IPS-NIHi7 (cell line): ENCODE results near the gene SLC49A4.

ENCODE experiments used
- DNase-seq: peaks from one replicate; pipeline ENCODE4 v3.0.0; 2012; ENCODE audit warnings: mixed read lengths; ENCODE audit errors: extremely low spot score

SLC49A4 gene

DNA sequence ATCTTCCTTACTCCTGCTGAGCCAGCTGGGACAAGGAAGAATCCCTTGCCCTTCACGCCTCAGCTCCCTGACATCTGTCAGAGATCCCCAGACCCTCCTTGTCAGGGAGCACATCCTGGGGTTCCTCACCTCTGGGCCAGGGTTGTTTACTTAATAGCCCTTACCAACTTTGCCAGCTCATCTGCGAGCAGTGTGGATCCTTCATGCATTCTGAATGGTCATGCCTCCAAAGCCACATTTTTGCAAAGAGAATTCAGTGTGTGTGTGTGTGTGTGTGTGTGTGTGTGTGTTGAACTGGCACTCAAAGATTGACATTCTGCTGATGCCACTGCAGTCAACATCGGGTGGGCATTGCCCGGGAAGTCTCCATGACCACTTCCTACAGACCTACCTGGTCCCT, 112.6 kb downstream of the SLC49A4 start:
- DNase-seq, result no peak

GRCh38 chr3:122908251-122908650, 113.4 kb downstream of the SLC49A4 start:
- DNase-seq, result no peak

DNA sequence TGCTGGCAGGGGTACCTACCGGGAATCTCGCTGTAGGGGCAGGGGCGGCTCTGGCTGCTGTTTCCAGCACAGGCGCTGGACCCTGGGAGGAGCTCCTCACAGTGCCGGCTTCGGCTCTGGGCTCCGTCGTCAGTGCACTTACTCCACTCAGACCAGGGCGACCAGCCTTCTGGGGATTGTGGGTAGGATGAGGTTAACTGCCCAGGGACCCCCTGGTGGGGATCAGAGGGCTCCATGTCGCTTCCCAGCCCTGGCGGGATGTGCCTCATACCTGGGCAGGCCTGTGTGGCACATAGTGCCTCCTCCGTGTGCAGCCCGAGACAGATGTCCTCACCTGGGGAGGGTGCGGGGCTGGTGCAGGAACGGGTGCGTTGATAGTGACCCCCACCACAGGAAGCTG, 117.0 kb downstream of the SLC49A4 start:
- no peak for DNase-seq

GRCh38 chr3:122912772-122913538, 118.1 kb downstream of the SLC49A4 start:
- DNase-seq, result no peak

DNA sequence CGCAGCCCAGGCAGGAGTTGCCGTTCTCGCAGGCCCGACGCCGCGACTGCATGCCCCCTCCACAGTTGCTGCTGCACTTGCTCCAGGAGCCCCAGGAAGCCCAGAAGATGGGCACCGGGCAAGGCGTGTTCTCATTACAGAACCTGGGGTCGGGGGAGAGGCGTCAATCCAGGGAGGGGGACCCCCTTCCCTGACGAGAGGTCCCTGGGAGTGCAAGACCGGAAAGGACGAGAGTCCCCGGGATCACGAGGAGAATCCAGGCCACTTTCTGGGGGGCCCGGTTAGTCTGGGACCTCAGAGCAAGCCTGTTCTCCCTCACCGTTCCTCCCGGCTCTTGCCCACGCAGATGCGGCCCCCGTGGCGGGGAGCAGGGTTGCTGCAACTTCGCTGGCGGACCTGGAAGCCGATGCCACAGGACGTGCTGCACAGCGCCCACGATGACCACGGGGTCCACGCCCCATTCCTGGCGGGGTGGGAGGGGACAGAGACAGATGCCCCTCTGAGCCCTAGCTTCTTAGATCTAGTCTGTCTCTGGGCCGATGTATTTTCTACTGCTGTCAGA, 118.8 kb downstream of the SLC49A4 start:
- no peak for DNase-seq

DNA sequence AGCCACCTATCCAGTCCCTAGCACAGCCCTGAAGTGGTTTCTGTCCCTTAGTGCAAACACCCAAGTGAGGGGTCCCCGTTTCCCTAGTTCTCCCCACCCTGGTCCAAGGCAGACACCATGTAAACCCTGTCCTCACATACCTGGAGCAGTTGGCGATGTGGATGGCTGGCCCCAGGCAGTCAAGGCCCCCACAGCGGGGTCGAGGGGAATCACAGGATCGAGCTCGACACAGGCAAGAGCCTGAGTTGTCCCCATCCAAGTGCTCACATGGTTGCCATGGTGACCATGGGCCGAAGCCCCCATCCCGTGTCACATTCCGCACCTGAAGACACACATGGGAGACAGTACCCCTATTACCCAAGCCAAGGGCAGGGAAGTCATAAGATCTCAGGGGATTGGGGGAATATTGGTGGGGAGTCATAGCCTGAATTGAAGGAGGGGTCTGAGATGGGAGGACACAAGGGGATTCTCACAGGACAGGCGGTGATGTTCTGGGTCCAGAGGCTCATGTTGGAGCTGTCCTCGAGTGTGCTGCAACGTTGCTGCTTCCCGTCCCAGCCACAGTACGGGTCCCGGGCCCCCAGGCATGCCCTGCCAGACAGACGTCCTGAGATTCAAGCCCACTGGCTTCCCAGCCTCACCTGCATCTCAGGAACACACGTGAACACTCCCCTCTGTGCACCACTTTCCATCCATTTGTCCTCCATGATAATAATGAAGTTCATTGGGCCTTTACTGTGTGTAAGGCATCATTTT, 120.6 kb downstream of the SLC49A4 start:
- DNase-seq, result no peak

GRCh38 chr3:122916084-122916483, 121.2 kb downstream of the SLC49A4 start:
- no peak for DNase-seq

DNA sequence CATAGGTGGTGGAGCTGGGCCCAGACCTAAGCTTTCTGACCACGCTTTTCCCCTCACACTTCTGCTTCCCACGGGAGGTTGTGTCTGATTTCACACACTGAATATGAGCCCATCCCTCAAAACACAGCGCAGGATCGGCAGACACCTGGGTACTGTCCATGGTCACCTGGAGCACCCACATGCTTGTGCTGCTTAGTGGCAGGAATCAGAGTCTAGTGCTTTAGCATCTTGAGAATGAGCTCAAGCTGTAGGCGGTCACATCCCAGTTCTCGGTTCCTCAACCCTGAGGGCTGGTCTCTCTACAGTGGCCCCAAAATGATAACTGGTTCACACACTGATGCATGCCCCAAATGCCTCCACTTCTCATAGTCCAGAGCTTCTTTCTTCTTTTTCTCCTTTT, 121.7 kb downstream of the SLC49A4 start:
- no peak for DNase-seq

GRCh38 chr3:122917412-122917811, 122.5 kb downstream of the SLC49A4 start:
- no peak for DNase-seq

DNA sequence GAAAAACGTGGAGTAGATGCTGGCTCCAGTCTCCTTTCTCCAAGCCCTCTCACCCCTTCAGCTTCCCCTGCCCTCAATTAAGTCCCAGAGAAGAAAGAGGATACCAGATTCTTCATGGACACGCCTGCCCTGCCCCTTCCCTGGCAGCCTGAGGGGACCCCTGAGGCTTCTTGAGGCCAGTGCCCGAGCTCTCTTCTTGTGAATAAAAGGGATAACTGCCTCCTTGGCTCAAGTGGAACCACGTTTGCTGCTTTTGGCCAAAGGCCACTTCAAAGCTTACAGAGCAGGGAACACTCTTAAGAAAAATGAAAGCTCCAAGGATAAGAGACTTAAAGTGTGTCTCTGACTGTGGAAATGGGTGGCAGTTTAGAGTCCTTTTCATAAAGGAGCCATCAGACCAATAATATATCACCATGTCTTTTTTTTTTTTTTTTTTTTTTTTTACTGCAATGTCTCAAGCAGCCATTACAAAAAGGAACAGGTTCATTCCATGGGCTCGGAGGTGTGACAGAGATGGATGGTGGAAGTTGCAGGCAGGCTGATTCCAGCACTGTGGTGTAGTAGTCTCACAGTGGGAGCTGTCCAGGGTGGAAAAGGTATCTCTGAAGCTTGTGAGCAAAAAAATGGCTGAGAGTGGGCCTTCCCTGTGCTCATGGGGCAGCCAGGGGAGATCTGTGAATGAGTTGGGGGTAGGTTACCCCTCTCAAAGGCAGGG, 123.9 kb downstream of the SLC49A4 start:
- peak; percentile 51 for DNase-seq

DNA sequence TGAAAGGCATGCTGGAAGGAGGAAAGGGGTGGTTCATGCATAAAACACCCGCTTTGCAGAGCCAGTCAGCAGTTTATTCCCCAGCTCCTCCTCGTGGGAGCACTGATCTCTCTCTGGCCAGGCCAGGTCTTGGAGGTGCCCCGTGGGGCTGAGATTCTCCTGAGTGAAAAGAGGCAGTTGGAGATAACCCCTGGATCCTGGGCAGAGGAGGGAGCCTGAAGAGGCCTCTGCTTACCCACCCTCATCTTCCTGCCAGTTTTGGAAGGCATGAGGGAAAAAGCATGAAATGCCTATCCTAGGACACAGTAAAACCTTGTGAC, 124.4 kb downstream of the SLC49A4 start:
- DNase-seq, result no peak

- DNase-seq, result no peak
These were observed 126.1 kb downstream of the SLC49A4 start for GRCh38 chr3:122920986-122921385.

GRCh38 chr3:122921791-122922651, 127.2 kb downstream of the SLC49A4 start:
- peak; percentile 88 for DNase-seq

- no peak for DNase-seq
These were observed 128.7 kb downstream of the SLC49A4 start for GRCh38 chr3:122923611-122924010.

- DNase-seq, result no peak
These were observed 129.2 kb downstream of the SLC49A4 start for GRCh38 chr3:122924056-122924455.

DNA sequence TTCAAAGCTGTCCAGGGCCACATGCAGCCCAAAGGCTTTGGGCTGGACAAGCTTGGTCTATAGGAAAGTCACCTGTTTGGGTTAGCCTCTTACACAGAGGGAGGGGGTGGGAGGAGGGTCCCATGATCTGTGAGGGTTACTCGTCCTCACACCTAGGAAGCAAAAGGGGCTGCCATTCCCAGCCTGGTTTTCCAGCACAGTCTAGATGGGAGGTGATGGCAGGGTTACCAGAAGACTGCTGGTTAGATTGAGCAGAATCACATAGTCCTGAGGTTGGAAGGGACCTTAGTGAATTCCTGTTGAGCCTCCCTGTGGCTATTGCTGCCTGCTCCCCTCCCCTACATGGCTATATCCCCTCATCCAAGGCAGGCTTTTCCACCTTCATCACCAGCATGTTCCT, 130.9 kb downstream of the SLC49A4 start:
- DNase-seq, result no peak

DNA sequence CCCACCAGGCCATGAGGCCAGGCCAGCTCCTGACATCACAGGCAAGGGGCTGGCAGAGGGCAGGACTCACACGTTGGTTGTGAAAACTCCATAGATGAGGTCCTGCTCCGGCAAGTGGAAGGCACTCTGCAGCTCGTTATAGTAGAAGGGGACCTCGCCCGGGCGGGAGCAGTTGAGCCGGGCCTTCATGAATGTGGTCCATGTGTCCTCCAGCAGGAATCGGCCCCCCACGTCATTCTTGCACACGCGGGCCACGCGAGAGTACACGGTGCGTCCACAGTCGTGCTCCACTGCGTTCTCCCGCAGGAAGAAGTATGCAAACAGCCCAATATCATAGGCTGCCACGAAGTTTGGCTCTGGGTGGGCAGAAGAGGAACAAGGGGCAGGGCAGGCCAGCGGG, 131.5 kb downstream of the SLC49A4 start:
- no peak for DNase-seq

DNA sequence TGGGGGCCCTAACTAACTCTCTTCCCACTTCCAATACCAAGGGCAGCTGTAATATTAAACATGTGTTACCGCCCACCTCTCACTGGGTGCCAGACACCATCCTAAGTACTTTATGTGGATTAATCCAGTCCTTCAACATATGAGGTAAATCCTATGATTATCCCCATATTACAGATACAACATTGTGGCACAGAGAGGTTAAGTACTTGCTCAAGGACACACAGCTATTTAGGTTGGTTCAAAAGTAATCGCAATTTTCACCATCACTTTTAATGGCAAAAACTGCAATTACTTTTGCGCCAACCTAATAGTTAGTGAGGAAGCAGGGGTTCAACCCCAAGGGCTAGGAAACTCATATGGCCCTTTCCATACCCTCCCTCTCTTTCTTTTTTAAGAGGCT, 131.9 kb downstream of the SLC49A4 start:
- DNase-seq, result no peak

DNA sequence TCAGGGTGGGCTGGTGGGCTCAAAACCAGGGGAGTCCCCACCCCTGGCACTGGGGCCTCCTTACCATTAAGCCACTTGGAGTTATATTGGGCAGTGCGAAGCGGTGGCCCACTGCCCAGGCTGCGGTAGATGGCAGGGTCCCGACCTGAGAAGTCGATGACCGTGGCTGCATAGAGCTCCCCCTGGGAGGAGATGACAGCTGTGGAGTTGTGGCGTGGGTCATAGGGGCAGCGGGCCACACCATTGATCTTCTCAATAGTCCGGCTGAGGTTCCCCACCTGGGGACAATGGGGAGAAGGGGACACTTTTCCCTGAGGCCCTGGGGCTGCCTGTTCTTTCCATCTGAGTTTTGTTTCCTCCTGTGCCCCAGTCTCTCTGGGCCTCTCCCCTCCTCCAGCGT, 132.9 kb downstream of the SLC49A4 start:
- no peak for DNase-seq

DNA sequence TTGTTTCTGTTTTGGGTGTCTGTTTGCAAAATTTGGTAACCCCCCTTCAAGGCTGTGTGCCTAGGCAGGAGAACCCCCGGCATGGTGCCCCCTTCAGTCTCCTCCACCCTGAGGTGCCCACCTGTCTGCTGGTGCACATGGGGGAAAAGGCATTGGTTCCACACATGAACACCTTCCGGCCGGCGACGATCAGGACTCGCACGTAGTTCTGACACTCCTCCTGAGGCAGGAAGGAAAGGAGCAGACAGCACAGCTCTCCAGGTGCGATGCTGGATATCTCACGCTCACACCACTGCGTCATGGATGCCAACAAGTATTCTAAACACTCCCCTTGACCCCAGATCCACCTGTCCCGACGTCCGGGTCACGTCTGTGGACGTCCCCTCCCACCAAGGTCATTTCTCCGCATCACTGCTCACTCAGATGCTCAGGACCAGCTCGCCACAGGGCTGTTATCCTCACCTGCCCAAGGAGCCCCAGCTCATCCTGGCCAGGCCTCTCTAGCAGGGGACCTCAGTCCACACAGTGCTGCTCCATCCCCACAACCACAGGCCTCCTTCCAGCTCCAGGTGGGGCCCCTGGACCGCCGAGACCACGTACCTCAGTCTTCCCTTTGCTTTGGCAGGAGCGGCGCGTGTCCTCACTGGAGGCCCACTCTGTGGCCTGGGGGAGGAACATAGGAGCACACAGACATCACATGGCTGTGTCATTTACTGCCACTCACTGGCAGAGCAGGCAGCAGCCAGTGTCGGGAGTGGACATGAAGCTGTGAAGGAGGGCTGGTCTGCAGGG, 133.7 kb downstream of the SLC49A4 start:
- DNase-seq, result no peak
